ENCODE results near the gene BANF1.

Gene BANF1

DNA sequence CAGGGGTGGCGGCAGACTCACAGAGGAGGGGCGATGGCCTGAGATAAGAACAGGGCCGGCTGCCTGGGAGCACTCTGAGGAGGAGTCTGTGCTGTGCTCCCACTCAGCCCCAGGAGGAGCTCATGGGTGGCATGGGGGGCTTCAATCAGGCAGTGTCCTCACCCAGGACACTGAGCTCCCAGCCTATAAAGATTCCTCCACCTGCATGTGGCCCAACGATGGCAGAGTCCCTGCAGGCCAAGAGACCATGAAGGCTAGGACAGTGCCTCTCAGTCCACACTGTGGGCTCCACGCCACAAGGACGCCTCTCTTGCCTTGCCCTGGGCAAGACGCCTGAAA, 11.4 kb downstream of the BANF1 start:
- Histone ChIP-seq H2BK5ac (ENCODE audit: low read length) (no peak overlapping the region), H3K27me3 (ENCODE audit: insufficient read depth, low read length, poor library complexity) (no peaks in the 10 kb centered on the region), H3K4me1 (ENCODE audit: control insufficient read depth, low read depth, low read length) (peaks cover 4% of the 10 kb centered on the region), H3K4me2 (ENCODE audit: low read length) (no peak overlapping the region), H3K18ac (ENCODE audit: low read length) (no peak overlapping the region), H3K79me2 (ENCODE audit: control insufficient read depth, insufficient read depth, low read length) (no peaks in the 10 kb centered on the region), H2BK120ac (ENCODE audit: low read depth, low read length) (no peak overlapping the region), H3K9ac (ENCODE audit: low read length) (no peak overlapping the region), H2BK15ac (replicated peaks; ENCODE audit: low read depth) (no peak overlapping the region), H2AK5ac (ENCODE audit: low read length) (no peak overlapping the region), H4K5ac (ENCODE audit: low read length) (no peak overlapping the region), H3K4me3 (ENCODE audit: low read length) (no peak overlapping the region), H3K4ac (ENCODE audit: low read depth, low read length) (no peak overlapping the region), H4K8ac (ENCODE audit: low read depth, low read length) (no peak overlapping the region), H3K23ac (ENCODE audit: low read length) (no peak overlapping the region), H3K27ac (ENCODE audit: low read depth, low read length) (no peak overlapping the region), H3K36me3 (ENCODE audit: control insufficient read depth, insufficient read depth, low read length) (no peaks in the 10 kb centered on the region), H3K56ac (ENCODE audit: low read length) (no peak overlapping the region), H3K79me1 (ENCODE audit: low read length) (no peaks in the 10 kb centered on the region)
- DNase-seq, result no peak
- WGBS (ENCODE audit: extremely low coverage, insufficient coverage, low lambda C conversion rate), result no CpG with 5 or more reads among the region's 7 CpGs

DNA sequence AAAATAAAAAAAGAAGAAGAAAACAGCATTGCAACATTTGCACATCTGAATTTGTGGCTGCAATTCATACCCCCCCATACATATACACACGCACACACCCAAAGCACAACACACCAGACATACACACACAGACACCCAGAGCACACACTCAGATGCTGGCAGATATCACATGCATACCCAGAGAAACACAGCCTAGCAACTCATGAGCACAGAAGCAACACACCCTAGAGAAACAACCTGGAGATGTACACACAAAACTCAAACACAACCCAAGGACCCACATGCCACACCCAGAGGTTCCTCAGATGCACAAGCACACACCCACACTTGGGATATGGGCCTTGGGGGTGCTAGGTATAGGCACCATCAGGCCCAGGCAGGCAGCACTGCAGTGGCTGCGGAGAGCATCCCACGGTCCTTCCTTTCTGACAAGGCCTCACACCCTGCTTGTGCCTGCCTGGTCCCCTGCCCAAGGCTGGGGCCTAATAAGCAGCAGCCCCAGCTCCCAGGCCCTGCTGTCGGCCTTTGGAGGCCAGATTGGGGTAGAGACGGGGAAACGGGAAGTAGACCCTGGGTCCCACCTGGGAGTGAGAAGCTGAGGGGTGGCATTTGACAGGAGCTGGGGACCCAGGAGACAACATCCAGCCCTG, 12.6 kb downstream of the BANF1 start:
- H3K9ac ChIP-seq (ENCODE audit: low read length), result no peak overlapping the region
- H2BK120ac ChIP-seq (ENCODE audit: low read depth, low read length), result no peak overlapping the region
- no peak overlapping the region for H4K5ac ChIP-seq (ENCODE audit: low read length)
- H2BK5ac ChIP-seq (ENCODE audit: low read length), result no peak overlapping the region
- DNase-seq, result no peak
- WGBS (ENCODE audit: extremely low coverage, insufficient coverage, low lambda C conversion rate), result no CpG with 5 or more reads among the region's 6 CpGs
- H3K56ac ChIP-seq (ENCODE audit: low read length), result no peak overlapping the region
- H2BK15ac ChIP-seq (replicated peaks; ENCODE audit: low read depth), result no peak overlapping the region
- no peak overlapping the region for H3K23ac ChIP-seq (ENCODE audit: low read length)
- no peak overlapping the region for H2AK5ac ChIP-seq (ENCODE audit: low read length)
- peaks cover 3% of the 10 kb centered on the region for H3K4me1 ChIP-seq (ENCODE audit: control insufficient read depth, low read depth, low read length)
- H3K36me3 ChIP-seq (ENCODE audit: control insufficient read depth, insufficient read depth, low read length), result no peaks in the 10 kb centered on the region
- no peak overlapping the region for H3K4me3 ChIP-seq (ENCODE audit: low read length)
- H3K4me2 ChIP-seq (ENCODE audit: low read length), result no peak overlapping the region
- H3K27ac ChIP-seq (ENCODE audit: low read depth, low read length), result no peak overlapping the region
- H3K18ac ChIP-seq (ENCODE audit: low read length), result no peak overlapping the region
- H3K79me2 ChIP-seq (ENCODE audit: control insufficient read depth, insufficient read depth, low read length), result no peaks in the 10 kb centered on the region
- no peak overlapping the region for H4K8ac ChIP-seq (ENCODE audit: low read depth, low read length)
- no peaks in the 10 kb centered on the region for H3K27me3 ChIP-seq (ENCODE audit: insufficient read depth, low read length, poor library complexity)
- H3K79me1 ChIP-seq (ENCODE audit: low read length), result no peaks in the 10 kb centered on the region
- no peak overlapping the region for H3K4ac ChIP-seq (ENCODE audit: low read depth, low read length)

DNA sequence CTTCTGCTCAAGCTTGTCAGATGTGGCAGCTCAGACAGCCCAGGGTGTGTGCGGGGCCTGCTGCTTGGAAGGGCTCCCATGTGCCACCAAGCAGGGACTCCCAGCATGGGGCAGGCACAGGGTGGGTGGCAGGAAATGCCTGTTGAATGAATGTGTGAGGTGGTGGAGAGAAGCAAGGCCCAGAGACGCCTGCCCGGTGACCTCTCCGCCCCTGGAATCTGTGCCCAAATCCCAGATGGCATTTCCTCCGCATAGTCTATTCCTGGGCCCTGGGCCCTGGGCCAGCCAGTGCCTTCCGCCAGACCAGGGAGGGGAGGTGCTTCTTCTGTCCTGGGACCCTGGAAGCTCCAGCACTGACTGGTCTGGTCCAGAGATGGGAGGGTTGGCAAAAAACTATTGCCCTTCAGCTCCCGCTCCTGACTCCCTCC, 13.2 kb downstream of the BANF1 start:
- no CpG with 5 or more reads among the region's 7 CpGs for WGBS (ENCODE audit: extremely low coverage, insufficient coverage, low lambda C conversion rate)
- H3K56ac ChIP-seq (ENCODE audit: low read length), result no peak overlapping the region
- no peaks in the 10 kb centered on the region for H3K79me2 ChIP-seq (ENCODE audit: control insufficient read depth, insufficient read depth, low read length)
- DNase-seq, result no peak
- no peak overlapping the region for H3K9ac ChIP-seq (ENCODE audit: low read length)
- H2BK15ac ChIP-seq (replicated peaks; ENCODE audit: low read depth), result no peak overlapping the region
- no peak overlapping the region for H2BK5ac ChIP-seq (ENCODE audit: low read length)
- no peak overlapping the region for H4K8ac ChIP-seq (ENCODE audit: low read depth, low read length)
- no peak overlapping the region for H2AK5ac ChIP-seq (ENCODE audit: low read length)
- peaks cover 2% of the 10 kb centered on the region for H3K4me1 ChIP-seq (ENCODE audit: control insufficient read depth, low read depth, low read length)
- no peaks in the 10 kb centered on the region for H3K36me3 ChIP-seq (ENCODE audit: control insufficient read depth, insufficient read depth, low read length)
- no peak overlapping the region for H3K4me2 ChIP-seq (ENCODE audit: low read length)
- H3K4me3 ChIP-seq (ENCODE audit: low read length), result no peak overlapping the region
- no peaks in the 10 kb centered on the region for H3K27me3 ChIP-seq (ENCODE audit: insufficient read depth, low read length, poor library complexity)
- H3K18ac ChIP-seq (ENCODE audit: low read length), result no peak overlapping the region
- no peak overlapping the region for H2BK120ac ChIP-seq (ENCODE audit: low read depth, low read length)
- H4K5ac ChIP-seq (ENCODE audit: low read length), result no peak overlapping the region
- no peak overlapping the region for H3K23ac ChIP-seq (ENCODE audit: low read length)
- no peak overlapping the region for H3K4ac ChIP-seq (ENCODE audit: low read depth, low read length)
- H3K79me1 ChIP-seq (ENCODE audit: low read length), result no peaks in the 10 kb centered on the region
- H3K27ac ChIP-seq (ENCODE audit: low read depth, low read length), result no peak overlapping the region

DNA sequence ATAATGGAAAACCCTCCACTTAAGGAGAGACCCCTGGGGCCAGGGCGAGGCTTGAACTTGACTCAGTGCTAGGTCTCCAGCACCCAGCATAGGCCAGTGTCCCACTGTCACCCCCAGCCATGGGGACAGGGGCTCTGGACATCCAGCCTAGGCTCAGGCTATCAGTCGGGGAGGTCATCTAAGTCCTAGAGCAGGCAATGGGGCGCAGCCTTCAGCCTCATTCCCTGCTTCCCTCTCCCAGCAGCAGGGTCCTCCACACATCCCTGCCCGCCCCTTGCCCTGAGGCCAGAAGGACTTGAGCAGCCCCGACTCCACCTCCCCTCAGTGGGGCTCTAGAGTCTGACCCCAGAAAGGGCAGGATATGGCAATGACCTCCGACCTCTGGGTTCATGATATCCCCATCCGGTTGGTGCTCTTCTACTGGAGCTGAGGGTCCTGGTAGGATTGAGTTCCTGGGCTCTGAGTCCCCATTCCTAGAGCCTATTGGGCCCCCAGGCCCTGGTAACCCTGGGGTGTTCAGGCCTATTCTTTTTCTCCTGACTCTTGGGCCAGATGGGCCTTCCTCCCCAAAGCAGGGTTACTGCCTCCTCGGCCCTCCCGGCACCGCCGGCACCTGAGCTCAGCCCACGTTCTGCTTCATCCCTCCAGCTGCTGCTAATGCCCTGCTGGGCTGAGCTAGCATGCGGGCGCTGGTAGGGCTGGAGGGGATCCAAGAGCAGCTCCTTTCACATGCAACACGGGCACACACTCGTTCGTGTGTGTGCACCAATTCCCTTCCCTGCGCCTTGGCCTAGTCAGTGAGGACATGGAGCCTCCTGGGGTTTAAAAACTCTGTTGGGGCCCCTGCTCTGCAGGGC, 13.9 kb downstream of the BANF1 start:
- H3K18ac ChIP-seq (ENCODE audit: low read length), result no peak overlapping the region
- no peak for DNase-seq
- H3K56ac ChIP-seq (ENCODE audit: low read length), result no peak overlapping the region
- no peaks in the 10 kb centered on the region for H3K79me2 ChIP-seq (ENCODE audit: control insufficient read depth, insufficient read depth, low read length)
- no peak overlapping the region for H3K4me2 ChIP-seq (ENCODE audit: low read length)
- H3K79me1 ChIP-seq (ENCODE audit: low read length), result no peaks in the 10 kb centered on the region
- H4K5ac ChIP-seq (ENCODE audit: low read length), result no peak overlapping the region
- no peak overlapping the region for H2BK5ac ChIP-seq (ENCODE audit: low read length)
- H3K27me3 ChIP-seq (ENCODE audit: insufficient read depth, low read length, poor library complexity), result no peaks in the 10 kb centered on the region
- H3K9ac ChIP-seq (ENCODE audit: low read length), result no peak overlapping the region
- no peak overlapping the region for H2AK5ac ChIP-seq (ENCODE audit: low read length)
- no CpG with 5 or more reads among the region's 18 CpGs for WGBS (ENCODE audit: extremely low coverage, insufficient coverage, low lambda C conversion rate)
- H3K36me3 ChIP-seq (ENCODE audit: control insufficient read depth, insufficient read depth, low read length), result no peaks in the 10 kb centered on the region
- H3K4me1 ChIP-seq (ENCODE audit: control insufficient read depth, low read depth, low read length), result no peaks in the 10 kb centered on the region
- H4K8ac ChIP-seq (ENCODE audit: low read depth, low read length), result no peak overlapping the region
- no peak overlapping the region for H3K4me3 ChIP-seq (ENCODE audit: low read length)
- H3K27ac ChIP-seq (ENCODE audit: low read depth, low read length), result no peak overlapping the region
- no peak overlapping the region for H3K23ac ChIP-seq (ENCODE audit: low read length)
- H2BK120ac ChIP-seq (ENCODE audit: low read depth, low read length), result no peak overlapping the region
- H3K4ac ChIP-seq (ENCODE audit: low read depth, low read length), result no peak overlapping the region
- no peak overlapping the region for H2BK15ac ChIP-seq (replicated peaks; ENCODE audit: low read depth)

DNA sequence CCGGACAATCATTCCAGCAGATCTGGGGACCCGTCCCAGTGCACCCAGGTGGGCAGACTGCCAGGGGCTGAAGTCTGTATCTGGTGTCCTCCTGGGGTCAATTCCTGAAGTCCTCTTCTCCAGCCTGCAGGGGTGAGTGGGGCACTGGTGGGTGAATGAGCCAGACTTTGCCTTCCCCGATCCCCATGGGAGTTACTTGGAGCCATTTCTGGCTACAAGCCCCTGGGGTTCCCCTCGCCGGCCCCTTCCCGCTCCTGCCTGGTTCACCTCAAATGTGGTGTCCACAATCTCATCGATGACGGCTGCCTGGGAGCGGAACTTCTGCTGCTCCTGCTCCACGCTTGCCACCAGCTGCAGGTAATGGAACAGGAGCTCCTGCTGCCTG, 14.5 kb downstream of the BANF1 start:
- no peak overlapping the region for H2BK5ac ChIP-seq (ENCODE audit: low read length)
- no peak overlapping the region for H2AK5ac ChIP-seq (ENCODE audit: low read length)
- H3K23ac ChIP-seq (ENCODE audit: low read length), result no peak overlapping the region
- H3K27me3 ChIP-seq (ENCODE audit: insufficient read depth, low read length, poor library complexity), result no peaks in the 10 kb centered on the region
- no peak overlapping the region for H2BK120ac ChIP-seq (ENCODE audit: low read depth, low read length)
- no peak overlapping the region for H3K4me2 ChIP-seq (ENCODE audit: low read length)
- H3K56ac ChIP-seq (ENCODE audit: low read length), result no peak overlapping the region
- no peaks in the 10 kb centered on the region for H3K79me2 ChIP-seq (ENCODE audit: control insufficient read depth, insufficient read depth, low read length)
- no peaks in the 10 kb centered on the region for H3K79me1 ChIP-seq (ENCODE audit: low read length)
- no peak overlapping the region for H4K8ac ChIP-seq (ENCODE audit: low read depth, low read length)
- no peak overlapping the region for H3K18ac ChIP-seq (ENCODE audit: low read length)
- DNase-seq, result no peak
- H3K9ac ChIP-seq (ENCODE audit: low read length), result no peak overlapping the region
- H3K36me3 ChIP-seq (ENCODE audit: control insufficient read depth, insufficient read depth, low read length), result no peaks in the 10 kb centered on the region
- no peak overlapping the region for H2BK15ac ChIP-seq (replicated peaks; ENCODE audit: low read depth)
- WGBS (ENCODE audit: extremely low coverage, insufficient coverage, low lambda C conversion rate), result no CpG with 5 or more reads among the region's 10 CpGs
- H3K4ac ChIP-seq (ENCODE audit: low read depth, low read length), result no peak overlapping the region
- no peaks in the 10 kb centered on the region for H3K4me1 ChIP-seq (ENCODE audit: control insufficient read depth, low read depth, low read length)
- no peak overlapping the region for H3K27ac ChIP-seq (ENCODE audit: low read depth, low read length)
- no peak overlapping the region for H4K5ac ChIP-seq (ENCODE audit: low read length)
- H3K4me3 ChIP-seq (ENCODE audit: low read length), result no peak overlapping the region
